OCI-LY1 (cell line): Measurements from ENCODE around the gene NPM1.

Experiments
- CTCF ChIP-seq: fragments of 200-600 bp; sonication (generic), shearing (Covaris generic); IDR thresholded peaks from 2 replicates; pipeline ENCODE4 v1.5.1; 2017; ENCODE audit warnings: mild to moderate bottlenecking, antibody characterized with exemption, low read length, moderate library complexity, mixed read lengths
- EZH2 ChIP-seq: fragments of 200-600 bp; sonication (generic), shearing (Covaris generic); IDR thresholded peaks from 2 replicates; pipeline ENCODE4 v1.8.0; 2017; ENCODE audit warnings: borderline replicate concordance, mixed run types, mild to moderate bottlenecking, antibody characterized with exemption, low read length, moderate library complexity, mixed read lengths

DNA sequence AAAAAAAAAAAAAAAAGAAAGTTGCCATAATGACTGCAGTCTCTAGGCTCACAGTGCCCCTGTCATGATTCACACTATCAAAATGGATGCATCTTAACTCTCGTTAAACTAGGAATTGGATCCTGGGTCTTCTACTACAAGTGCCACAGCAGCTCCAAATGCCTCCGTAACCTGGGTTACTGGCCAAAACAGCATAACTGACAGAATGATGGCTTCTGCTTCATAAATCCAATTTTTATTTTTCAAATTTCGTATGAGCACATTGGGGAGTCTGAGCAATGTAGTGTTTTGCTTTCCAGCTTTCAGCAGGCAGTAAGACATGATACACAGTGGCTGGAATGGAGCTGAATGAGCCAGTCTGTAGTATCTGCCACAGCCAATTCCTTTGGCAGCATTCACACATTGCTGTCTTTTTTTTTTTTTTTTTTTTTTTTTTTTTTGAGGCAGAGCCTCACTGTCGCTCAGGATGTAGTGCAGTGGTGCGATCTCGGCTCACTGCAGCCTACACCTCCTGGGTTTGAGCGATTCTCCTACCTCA lies 36.0 kb upstream of the NPM1 start:
- TF ChIP-seq CTCF (no peak), EZH2 (no peak)
